ENCODE data around the gene RSRP1. TPM values are rescaled to one million over a fixed set of nuclear protein-coding genes. Genes with fewer than 3 reads are reported as not detected.
A peak's percentile ranks its signal among the peaks of the same experiment; 100 is the strongest.
"Not testable (repeated sequence)": the region's sequence is repeated elsewhere in the genome, so short reads cannot be mapped to it uniquely, and the experiment has no call there.

Gene RSRP1, protein sequence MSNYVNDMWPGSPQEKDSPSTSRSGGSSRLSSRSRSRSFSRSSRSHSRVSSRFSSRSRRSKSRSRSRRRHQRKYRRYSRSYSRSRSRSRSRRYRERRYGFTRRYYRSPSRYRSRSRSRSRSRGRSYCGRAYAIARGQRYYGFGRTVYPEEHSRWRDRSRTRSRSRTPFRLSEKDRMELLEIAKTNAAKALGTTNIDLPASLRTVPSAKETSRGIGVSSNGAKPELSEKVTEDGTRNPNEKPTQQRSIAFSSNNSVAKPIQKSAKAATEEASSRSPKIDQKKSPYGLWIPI
- total RNA-seq (ENCODE audit: insufficient read depth, low replicate concordance), result 106 TPM

DNA sequence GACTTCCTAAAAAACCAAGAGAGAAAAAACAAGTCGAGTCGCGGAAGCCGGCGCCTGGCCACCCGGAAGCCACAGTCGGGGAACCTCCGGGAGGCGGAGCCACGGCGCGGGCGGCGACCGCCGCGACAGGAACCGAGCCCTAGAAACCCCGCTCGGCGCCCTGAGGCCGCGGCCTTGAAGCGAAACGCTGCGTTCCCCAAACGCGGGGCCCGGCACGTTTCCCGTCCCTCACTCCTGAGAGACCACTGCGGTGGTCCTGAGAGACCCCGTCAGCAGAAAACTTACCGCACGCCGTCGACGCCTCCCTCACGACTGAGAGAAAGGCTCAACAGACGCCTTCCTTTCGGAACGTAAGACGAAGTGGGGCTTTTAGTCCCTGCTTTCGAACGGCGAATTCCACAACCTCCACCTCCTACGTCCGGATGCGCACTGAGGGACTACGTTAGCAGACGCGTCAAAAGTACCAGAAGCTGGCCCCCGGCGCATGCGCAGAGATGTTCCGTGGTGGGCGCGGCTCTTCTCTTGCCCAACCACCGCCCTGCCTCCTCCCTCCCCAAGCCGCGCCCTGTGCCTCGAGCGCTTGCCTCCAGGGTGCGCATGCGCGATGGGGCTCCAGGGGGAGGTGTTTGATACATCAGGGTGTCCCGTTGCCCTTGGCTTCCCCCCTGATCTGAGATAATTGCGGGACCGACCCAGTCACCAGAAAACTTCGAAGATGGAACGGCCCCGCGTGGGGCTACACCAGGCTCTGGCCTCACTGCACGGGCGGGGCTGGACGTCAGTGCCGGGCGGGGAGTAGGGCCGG, at the start of gene RSRP1:
Gene RSRP1, minus strand, starts transcription at position 431 of the 805 bp plus-strand sequence. CDS start 491 bp downstream, outside the sequence.
- peak; percentile 99 for DNase-seq (ENCODE audit: low spot score)

DNA sequence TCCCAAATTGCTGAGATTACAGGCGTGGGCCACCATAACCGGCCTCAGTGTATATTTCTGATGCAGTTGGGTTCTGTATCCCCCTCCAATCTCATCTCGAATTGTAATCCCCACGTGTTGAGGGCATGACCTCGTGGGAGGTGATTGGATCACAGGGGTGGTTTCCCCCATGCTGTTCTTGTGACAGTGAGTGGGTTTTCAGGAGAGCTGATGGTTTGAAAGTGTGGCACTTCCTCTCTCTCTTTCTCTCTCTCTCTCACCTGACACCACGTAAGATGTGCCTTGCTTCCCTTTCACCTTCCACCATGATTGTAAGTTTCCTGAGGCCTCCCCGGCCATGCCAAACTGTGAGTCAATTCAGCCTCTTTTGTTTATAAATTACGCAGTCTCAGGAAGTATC, 49.2 kb upstream of the RSRP1 start:
- DNase-seq (ENCODE audit: low spot score), result not testable (repeated sequence)

DNA sequence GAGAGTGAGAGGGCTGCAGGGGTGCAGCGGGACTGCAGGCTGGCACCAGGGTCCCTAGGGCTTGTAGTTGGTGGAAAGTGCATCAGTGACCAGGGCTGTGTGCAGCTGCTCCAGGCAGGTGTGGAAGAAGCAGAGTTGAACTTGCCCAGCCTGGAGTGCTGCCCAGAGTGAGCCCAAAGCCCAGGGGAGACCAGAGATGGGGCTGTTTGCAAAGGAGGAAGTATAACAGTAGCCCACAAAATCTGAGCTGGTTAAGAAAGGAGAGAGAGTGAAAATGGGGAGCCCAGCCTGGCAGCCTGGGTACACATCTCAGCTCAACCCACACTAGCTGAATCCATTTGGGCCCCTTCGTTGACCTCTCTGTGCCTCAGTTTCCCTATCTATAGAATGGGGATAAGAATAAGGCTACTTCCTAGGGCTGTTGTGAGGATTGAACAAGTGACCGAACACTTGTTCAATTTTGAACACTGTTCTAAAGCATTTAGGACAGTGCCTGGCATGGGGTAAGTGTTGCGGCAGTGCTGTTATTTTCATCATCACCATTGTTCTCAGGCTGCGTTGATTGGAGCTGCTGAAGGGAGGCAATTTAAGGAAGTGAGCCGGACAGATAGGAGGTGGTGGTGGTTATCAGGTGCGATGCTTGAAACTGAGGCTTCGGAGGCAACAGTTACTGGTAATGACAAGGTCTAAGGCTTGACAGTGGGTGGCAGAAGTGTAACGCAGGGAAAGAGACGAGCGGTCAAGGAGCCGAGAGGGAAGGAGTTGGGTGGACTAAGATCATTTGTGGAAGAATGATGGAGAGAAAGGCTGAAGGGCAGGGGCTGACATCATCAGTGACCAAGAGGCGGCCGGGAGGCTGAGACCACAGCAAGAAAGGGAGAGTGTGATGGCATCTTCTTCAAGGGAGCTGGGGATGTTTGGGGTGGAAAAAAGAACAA, 47.9 kb upstream of the RSRP1 start:
- not testable (repeated sequence) for DNase-seq (ENCODE audit: low spot score)

DNA sequence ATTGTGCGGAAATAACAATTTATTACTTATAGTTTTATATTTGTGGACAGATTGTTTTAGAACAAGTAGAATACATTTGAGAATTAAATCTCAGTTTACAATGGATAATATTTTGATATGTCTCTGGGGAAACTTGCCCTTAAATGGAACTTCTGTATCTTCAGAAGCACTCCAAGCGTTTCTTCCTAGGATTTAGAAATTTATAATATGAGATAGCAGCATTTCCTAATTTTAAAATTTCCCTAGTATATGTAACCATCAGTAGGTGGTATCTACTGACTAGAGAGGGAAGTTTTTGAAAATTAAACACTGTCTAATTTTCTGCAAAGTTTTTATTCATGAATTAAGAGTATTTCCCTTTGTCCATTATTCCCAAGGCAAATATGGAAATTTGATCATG, 46.2 kb upstream of the RSRP1 start:
- not testable (repeated sequence) for DNase-seq (ENCODE audit: low spot score)

DNA sequence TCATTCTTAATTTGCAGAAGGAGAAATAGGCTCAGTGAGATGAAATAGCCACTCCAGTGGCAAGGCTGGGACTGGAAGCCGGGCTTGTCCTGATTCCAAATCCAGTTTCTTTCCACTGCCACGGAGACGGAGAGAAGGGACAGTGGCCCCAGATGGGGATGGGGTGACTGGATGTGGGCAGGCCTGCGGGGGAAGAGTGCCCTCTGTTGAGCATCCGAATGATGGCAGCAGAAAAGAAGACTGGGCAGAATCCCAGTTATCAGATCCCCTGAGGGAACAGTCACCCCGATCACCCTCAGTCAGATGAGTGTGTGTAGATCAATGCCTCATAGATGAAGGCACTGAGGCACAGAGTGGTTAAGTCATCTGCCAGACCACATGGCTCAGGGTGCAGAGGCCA, 42.8 kb upstream of the RSRP1 start:
- not testable (repeated sequence) for DNase-seq (ENCODE audit: low spot score)

DNA sequence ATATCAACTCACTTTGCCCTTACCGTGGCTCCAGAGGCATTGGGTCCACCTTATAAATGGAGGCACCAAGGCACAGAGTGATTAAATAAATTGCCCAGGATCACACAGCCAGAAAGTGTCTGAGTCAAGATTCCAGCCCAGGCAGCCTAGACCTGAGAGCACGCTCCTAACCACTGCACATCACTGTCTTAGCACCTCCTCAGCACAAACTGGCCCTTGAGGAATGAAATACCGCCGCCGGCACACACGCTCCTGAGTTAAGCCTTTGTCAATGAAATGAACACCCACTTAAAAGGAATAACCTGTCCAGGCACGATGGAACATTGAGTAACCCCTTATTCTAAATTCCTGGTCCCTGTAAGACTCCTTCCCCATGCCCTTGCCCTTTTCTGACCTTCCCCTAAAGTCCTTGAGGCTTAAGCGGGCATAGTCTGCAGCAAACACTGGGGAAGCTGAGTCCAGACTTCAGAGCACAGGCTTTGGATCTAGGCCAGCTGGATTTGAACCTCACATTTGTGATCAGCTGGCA, 41.4 kb upstream of the RSRP1 start:
- not testable (repeated sequence) for DNase-seq (ENCODE audit: low spot score)

DNA sequence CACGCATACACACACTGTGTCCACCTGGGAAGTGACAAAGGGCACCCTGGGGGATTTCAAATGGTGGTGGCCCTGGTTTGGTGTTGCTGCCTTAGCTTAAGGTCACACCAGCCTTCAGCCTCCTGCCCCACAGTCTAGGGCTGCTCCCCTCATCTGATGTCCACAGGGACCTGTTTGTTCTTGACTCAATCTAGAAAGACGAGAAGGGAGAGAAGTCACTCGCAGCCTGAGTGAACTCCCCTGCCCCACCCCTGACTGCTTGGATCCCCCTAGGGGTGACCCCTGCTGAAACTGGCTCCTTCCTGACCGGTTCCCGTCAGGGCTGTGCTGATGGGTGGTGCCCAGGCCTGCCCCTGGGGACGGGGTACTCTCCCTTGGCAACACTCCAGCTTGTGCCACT, 39.9 kb upstream of the RSRP1 start:
- not testable (repeated sequence) for DNase-seq (ENCODE audit: low spot score)

DNA sequence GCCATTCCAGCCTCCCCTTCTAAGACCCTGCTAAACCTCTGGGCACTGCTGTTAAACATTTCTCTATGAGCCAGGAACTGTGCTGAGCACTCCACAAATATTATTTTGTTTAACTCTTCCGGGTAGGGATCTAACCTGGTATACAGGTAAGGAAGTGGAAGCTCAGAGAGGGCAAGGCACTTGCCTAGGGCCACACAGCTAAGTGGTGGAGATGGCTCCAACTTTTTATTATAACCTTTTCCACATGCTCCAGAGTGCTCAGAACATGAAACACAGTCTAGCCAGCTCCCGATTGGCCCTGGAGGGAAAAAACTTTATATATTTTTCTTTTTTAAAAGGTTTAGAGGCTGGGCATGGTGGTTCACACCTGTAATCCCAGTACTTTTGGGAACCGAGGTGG, 38.6 kb upstream of the RSRP1 start:
- not testable (repeated sequence) for DNase-seq (ENCODE audit: low spot score)

DNA sequence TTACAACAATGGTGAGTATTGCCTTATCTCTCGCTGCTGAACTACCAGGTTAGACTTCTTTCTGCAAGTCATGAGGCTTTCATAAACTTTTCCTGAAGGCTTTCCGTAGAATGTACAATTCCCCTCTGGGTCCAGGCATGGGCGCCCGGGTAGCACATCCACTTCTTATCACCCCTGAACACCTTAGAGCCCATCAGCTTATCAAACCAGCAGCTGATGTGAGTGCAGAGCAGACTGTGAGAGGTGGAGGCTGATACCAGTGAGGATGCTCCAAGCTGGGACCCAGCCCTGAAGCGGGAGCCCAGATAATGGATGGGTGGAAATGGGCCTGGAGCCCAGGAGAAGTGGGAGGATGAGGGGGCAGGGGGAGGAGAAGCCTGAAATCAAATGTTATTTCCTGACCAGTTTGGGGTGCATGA, 32.4 kb upstream of the RSRP1 start:
- not testable (repeated sequence) for DNase-seq (ENCODE audit: low spot score)

DNA sequence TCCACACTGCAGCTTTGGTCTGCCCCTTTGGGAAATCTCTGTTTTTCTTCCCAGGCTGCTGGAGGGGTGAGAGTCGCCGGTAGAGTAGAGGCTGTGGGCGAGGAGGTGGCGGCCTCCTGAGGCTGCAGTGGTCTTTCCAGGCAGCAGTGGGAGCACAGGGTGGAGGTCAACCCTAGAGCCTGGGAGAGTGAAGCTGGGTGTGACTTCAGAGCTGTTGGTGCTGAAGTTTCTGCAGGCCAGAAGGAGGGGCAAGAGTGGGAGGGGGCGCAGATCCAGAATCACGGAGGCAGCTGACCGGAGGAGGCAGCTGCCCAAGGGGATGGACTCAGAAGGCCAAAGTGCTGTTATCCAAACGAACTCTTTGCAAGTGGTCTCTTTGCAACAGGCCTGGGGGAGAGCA, 31.5 kb upstream of the RSRP1 start:
- DNase-seq (ENCODE audit: low spot score), result not testable (repeated sequence)

DNA sequence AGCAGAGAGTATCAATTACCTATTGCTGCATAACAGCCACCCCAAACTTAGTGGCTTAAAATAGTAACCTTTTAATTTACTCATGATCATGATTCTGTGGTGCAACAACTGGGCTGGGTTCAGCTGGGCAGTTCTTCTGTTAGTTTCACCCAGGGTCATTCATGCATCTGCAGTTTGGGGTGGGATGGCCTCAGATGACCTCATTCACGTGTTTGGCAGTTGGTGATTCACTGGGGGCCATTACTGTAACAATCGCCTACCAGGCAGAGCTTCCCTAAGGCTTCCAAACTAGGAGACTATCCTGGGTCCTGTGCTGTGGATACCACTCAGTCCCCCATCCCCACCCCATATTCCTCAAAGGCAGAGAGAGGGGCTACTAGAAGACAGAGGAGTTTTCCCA, 31.1 kb upstream of the RSRP1 start:
- DNase-seq (ENCODE audit: low spot score), result not testable (repeated sequence)

DNA sequence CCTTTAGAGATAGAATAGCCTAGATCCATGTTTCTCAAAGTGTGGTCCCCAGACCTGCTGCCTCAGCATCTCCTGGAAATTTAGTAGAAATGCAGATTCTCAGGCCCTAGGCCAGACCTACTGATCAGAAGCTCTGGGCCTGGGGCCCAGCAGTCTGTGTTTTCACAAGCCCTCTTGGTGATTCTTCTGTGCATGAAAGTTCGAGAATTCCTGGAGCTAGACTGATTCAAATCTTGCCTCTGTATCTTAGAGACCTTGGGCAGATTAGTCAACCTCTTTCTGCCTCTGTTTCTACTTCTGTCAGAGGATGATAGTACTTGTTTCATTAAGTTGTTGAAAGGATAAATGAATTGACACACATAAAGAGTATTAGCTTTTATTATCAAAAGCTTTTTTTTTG, 30.0 kb upstream of the RSRP1 start:
- DNase-seq (ENCODE audit: low spot score), result not testable (repeated sequence)

DNA sequence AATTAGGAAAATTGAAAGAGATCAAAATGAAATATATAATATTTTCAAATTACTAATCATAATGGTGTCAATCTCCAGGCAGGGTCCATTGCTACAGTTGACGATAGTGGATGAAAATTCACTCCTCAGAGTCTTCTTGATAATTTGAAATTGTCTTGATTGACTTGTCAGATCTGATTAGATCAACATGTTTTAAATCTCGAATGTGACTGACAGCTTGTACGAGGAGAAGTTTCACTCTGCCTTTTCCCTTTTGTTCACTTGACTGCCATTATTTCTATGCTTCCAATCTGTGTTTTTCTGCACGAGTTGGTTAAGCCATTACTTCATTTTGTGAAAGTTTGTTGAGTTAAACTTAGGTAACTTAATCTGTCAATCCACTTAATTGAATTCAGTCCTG, 28.4 kb upstream of the RSRP1 start:
- DNase-seq (ENCODE audit: low spot score), result not testable (repeated sequence)

DNA sequence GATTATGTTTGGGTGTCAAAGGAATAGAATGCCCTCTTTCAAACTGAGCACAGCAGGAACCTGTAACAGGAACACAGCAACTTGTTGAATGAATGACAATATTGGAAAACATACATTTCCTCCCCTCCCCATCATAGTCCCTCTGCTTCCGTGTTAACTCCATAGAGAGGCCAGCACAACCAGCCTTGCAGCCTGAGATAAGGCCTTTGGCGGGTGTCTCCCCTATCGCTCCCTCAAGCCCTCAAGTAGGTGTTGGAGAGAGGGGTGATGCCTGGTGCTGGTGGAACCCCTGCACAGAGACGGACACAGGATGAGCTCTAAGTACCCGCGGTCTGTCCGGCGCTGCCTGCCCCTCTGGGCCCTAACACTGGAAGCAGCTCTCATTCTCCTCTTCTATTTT, 25.0 kb upstream of the RSRP1 start, which contains the start of gene RHD:
Gene RHD, plus strand, starts transcription at position 272 of the 400 bp plus-strand sequence. Its CDS starts 39 bp downstream, at position 311.
- not testable (repeated sequence) for DNase-seq (ENCODE audit: low spot score)

DNA sequence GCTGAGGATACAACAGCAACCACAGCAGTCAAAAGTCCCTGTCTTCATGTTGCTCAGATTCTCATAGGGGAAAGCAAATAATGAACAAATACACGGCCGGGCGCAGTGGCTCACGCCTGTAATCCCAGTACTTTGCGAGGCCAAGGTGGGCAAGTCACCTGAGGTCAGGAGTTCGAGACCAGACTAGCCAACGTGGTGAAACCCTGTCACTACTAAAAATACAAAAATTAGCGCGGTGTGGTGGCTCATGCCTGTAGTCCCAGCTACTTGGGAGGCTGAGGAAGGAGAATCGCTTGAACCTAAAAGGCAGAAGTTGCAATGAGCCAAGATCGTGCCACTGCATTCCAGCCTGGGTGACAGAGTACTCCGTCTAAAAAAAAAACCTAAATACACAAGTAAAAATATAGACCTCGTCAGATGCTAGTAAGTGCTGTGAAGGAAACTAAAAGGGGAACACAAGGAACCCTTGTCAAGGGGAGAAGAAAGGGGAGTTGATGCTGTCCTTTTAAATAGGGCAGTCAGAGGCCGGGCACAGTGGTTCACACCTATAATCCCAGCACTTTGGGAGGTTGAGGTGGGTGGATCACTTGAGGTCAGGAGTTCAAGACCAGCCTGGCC, 21.0 kb upstream of the RSRP1 start:
- DNase-seq (ENCODE audit: low spot score), result not testable (repeated sequence)

DNA sequence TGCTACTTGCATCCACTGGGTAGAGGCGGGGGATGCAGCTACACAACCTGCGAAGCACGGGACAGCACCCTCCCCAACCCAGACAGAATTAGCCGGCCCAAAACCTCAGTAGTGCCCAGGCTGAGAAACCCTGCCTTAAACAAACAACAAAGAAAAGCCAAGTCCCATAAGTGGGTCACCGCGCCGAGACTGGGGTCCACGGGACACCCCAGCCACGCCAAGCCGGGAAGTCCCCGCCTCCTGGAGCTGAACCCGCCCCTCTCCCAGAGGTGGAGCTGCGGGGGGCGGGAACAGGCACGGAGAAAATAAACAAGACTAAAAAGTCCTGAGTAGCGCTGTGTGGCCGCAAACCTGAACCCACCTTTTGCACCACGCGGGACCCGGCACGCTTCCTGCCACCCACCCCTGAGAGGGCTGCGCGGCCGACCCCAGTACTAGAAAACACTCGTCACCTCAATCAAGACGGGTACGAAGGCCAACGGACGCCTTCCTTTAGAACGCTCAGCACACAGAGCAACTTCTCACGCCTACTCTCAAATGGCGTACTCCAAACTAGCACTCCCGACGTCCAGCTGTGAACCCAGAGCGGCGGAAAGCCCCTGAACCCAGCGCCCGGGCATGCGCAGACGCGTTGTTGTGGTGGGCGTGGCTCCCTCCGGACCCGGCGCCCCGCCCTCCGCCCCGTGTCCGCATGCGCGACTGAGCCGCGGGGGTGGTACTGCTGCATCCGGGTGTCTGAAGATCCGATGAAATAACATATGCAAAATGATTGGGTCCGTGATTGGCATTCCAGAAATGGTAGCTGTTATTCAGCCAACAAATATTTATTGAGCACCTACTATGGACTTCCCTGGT, 20.3 kb upstream of the RSRP1 start:
- peak; percentile 51 for DNase-seq (ENCODE audit: low spot score)

DNA sequence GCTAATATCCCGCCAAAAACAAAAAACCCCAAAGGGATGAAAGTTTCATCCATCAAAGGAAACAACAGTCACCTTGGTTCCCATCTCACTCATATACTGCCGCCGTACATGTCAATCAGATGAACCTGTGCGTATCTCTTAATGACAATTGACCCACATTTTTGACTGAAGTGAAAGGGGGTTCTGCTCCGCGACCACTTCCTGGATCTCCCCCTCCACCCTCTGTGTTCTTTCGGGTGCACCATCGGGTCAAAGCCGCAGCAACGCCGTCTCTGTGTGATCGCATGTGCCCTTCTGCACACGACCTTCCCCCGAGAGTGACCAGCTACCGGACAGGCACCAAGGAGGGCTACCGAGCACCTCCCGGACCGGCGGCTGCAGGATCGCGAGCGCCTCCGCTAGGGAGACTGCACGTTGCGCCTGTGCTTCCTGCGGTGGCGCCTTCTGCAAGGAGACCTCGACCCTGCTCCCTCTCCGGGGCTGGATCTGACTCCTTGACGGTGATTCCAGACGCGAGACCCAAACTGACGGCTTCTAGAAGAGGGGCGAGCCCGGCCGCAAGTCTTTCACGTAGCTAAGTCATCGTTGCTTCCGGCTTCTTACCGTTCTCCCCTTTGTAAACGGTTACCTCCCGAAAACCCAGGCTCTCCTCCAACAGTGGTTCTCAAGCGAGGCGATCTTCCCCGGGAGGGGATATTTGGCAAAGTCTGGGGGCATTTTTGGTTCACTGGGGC, 19.5 kb upstream of the RSRP1 start:
- DNase-seq (ENCODE audit: low spot score), result not testable (repeated sequence)

DNA sequence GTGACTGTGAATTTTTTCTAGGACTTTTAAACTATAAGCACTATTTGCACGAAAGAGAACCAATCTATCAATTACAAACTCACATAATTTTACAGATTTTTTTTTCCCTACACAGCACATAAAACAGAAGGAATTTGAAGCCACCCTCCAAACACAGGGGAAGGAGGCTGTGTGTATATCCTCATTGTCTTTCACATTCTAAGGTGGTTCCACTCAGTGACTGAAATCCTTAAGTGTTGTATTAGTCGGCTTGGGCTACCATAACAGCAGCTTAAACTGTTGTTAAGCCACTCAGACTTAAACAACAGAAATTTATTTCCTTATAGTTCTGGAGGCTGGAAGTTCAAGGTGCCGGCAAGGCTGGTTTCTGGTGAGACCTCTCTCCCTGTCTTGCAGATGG, 13.1 kb upstream of the RSRP1 start:
- DNase-seq (ENCODE audit: low spot score), result not testable (repeated sequence)

DNA sequence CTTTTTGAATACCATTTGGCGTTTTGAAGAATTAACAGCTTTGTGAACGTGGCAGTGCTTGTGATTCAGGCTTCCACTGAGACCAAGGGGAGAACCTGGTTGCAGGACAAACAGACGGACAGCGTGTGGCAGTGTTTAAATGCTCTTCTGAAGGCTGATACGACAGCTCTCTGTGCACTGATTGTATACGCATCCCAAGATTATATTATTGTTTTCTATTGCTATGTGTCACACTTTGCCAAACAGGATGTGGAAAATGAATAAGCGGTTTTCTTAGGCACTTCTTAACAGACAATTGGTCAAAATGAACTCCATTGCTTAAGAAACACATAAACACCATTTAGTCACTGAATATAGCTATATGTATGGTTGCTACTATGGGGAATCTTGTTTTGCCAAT, 12.6 kb upstream of the RSRP1 start:
- DNase-seq (ENCODE audit: low spot score), result not testable (repeated sequence)
